GM19463 (cell line): Measurements from ENCODE around the gene LIF.

Experiments used
- ATAC-seq: cut with Tn5 transposase; IDR thresholded peaks from one replicate; pipeline ENCODE4 v1.9.1; 2021; ENCODE audit warnings: mild to moderate bottlenecking, moderate library complexity; ENCODE audit not compliant: unreplicated experiment

Gene LIF

GRCh38 chr22:30284666-30285065 lies 38.1 kb upstream of the LIF start:
- ATAC-seq: no peak

- ATAC-seq: no peak
Observed at GRCh38 chr22:30284172-30284571, 37.6 kb upstream of the LIF start.

GRCh38 chr22:30283342-30283741 lies 36.8 kb upstream of the LIF start:
- ATAC-seq: no peak

GRCh38 chr22:30282616-30283046 lies 36.1 kb upstream of the LIF start:
- ATAC-seq: no peak

GRCh38 chr22:30280505-30280904 lies 33.9 kb upstream of the LIF start:
- no peak for ATAC-seq

- no peak for ATAC-seq
Observed at GRCh38 chr22:30279932-30280331, 33.4 kb upstream of the LIF start.

- ATAC-seq: no peak
Observed at GRCh38 chr22:30279046-30279788, 32.7 kb upstream of the LIF start.

GRCh38 chr22:30277547-30278344 lies 31.2 kb upstream of the LIF start:
- ATAC-seq: no peak

GRCh38 chr22:30276039-30276438 lies 29.5 kb upstream of the LIF start:
- ATAC-seq: no peak

GRCh38 chr22:30275625-30276024 lies 29.1 kb upstream of the LIF start:
- no peak for ATAC-seq

- no peak for ATAC-seq
Observed at GRCh38 chr22:30274437-30274812, 27.9 kb upstream of the LIF start.

GRCh38 chr22:30273711-30274436 lies 27.3 kb upstream of the LIF start:
- no peak for ATAC-seq

- no peak for ATAC-seq
Observed at GRCh38 chr22:30272781-30273601, 26.4 kb upstream of the LIF start.

GRCh38 chr22:30270832-30271231 lies 24.3 kb upstream of the LIF start:
- ATAC-seq: no peak

- ATAC-seq: no peak
Observed at GRCh38 chr22:30268331-30268730, 21.8 kb upstream of the LIF start.

GRCh38 chr22:30267382-30268302 lies 21.1 kb upstream of the LIF start:
- ATAC-seq: no peak

- no peak for ATAC-seq
Observed at GRCh38 chr22:30266445-30267381, 20.2 kb upstream of the LIF start, which contains the start of gene OSM. Gene OSM, minus strand, starts transcription at chr22:30266851. Its CDS starts 52 bp downstream, at chr22:30266799.

GRCh38 chr22:30265823-30266444 lies 19.4 kb upstream of the LIF start:
- ATAC-seq: peak; percentile 72
